Stomach smooth muscle (tissue), 2 donors: Measurements from ENCODE around the gene ANKRD12.
A peak's percentile ranks its signal among the peaks of the same experiment; 100 is the strongest.

Experiments used
- H3K27ac ChIP-seq: one replicate; pipeline ENCODE4 v1.7.0; 2013; ENCODE audit warnings: mild to moderate bottlenecking, low read length, inconsistent platforms
- H3K27me3 ChIP-seq, 2 donors: one replicate each; pipeline ENCODE4 v1.7.0; 2013; ENCODE audit warnings: low read length in 2 of 2; ENCODE audit not compliant: insufficient read depth in 2 of 2, control insufficient read depth in 1 of 2
- H3K36me3 ChIP-seq, 2 donors: one replicate each; pipeline ENCODE4 v1.7.0; 2013; ENCODE audit warnings: low read length in 2 of 2; ENCODE audit not compliant: control insufficient read depth in 2 of 2, insufficient read depth in 2 of 2
- H3K4me1 ChIP-seq: one replicate; pipeline ENCODE4 v1.7.0; 2013; ENCODE audit warnings: low read length; ENCODE audit not compliant: control insufficient read depth, insufficient read depth
- H3K4me3 ChIP-seq, 2 donors: one replicate each; pipeline ENCODE4 v1.7.0; 2013; ENCODE audit warnings: low read length in 2 of 2
- H3K9ac ChIP-seq, 2 donors: one replicate each; pipeline ENCODE4 v1.7.0; 2013; ENCODE audit warnings: low read length in 2 of 2, mild to moderate bottlenecking in 1 of 2
- H3K9me3 ChIP-seq, 2 donors: one replicate each; pipeline ENCODE4 v1.7.0; 2013; ENCODE audit warnings: low read length in 2 of 2; ENCODE audit not compliant: control insufficient read depth in 2 of 2
- donor health status: healthy.
- donor health status: Pancreatic carcinoma.

The ANKRD12 gene

DNA sequence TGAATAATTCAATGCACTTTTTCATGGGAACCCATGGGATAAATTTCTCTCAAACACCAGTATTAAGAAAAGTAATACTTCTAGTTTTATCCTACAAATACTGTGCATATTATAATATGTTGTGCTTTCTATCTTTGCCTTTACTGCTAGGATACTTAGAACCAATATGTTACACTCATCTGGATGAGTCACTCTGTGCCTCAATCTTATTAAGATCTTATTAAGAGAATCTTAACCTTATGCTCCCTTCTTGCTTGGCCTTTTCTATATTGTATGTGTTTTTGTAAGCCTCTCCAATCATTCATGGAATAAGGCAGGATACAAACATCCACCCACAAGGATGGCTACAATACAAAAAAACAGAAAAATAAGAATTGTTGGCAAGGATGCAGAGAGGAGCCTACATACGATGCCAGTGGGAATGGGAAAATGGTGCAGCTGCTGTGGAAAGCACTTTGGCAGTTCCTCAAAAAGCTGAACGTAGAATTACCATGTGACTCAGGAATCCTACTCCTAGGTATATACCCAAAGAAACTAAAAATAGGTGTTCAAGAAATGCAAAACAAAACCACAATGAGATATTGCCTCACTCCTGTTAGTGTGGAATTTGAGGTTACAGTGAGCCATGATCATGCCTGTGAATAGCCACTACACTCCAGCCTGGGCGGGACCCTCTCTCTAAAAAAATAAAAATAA lies 187.3 kb downstream of the ANKRD12 start:
- H3K9ac ChIP-seq: no peak overlapping the region
- H3K9me3 ChIP-seq: no peaks in the 10 kb centered on the region
- no peaks in the 10 kb centered on the region for H3K36me3 ChIP-seq
- H3K4me3 ChIP-seq: no peak overlapping the region
- no peaks in the 10 kb centered on the region for H3K4me1 ChIP-seq
- H3K27ac ChIP-seq: no peak overlapping the region
- no peaks in the 10 kb centered on the region for H3K27me3 ChIP-seq

DNA sequence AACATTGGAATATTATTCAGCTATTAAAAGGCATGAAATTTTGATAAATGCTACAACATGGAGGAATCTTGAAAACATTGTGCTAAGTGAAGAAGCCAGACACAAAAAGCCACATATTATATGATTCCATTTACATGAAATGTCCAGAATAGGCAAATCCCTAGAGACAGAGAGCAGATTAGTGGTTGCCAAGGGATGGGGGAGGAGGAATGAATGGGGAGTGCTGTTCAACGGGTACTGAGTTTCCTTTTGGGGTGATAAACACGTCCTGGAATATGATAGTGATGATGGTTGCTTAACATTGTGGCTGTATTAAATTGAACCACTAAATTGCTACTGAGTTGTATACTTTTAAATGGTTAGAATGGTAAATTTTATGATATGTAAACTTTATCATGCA lies 189.1 kb downstream of the ANKRD12 start:
- H3K27ac ChIP-seq: no peak overlapping the region
- no peaks in the 10 kb centered on the region for H3K27me3 ChIP-seq
- H3K4me1 ChIP-seq: no peaks in the 10 kb centered on the region
- H3K4me3 ChIP-seq: no peak overlapping the region
- H3K9ac ChIP-seq: no peak overlapping the region
- no peaks in the 10 kb centered on the region for H3K36me3 ChIP-seq
- no peaks in the 10 kb centered on the region for H3K9me3 ChIP-seq

DNA sequence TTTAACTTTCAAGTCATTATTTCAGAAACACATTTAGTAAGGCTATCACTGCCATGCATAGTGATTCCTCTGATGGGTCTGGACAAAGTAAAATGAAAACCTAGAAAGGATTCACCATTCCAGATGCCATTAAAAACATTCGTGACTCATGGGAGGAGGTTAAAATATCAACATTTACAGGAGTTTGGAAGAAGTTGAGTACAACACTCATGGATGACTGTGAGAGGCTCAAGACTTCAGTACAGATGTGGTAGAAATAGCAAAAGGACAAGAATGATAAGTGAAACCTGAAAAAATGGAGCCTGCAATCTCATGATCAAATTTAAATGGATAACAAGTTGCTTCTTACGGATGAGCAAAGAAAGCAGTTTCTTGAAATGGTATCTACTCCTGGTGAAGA lies 192.2 kb downstream of the ANKRD12 start:
- no peak overlapping the region for H3K27ac ChIP-seq

DNA sequence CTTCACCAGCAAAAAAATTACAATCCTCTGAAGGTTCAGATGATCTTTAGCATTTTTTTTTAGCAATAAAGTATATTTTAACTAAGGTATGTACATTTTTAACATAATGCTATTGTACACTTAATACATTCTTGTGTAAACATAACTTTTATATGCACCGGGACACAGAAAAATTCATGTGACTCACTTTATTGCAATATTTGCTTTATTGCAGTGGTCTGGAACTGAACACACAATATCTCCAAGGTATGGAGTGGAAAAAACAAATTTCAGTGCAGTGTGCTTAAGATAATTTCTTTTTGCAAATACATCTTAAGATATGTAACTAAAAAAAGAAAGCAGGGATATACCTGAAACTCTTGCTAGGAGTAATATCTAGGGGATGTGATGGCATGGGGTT lies 192.9 kb downstream of the ANKRD12 start:
- H3K4me1 ChIP-seq: peaks cover 10% of the 10 kb centered on the region
- no peak overlapping the region for H3K27ac ChIP-seq
- H3K9ac ChIP-seq: no peak overlapping the region
- no peaks in the 10 kb centered on the region for H3K9me3 ChIP-seq
- H3K27me3 ChIP-seq: no peaks in the 10 kb centered on the region
- no peak overlapping the region for H3K4me3 ChIP-seq
- no peaks in the 10 kb centered on the region for H3K36me3 ChIP-seq

More for the DNA sequence above, 192.2 kb downstream of the ANKRD12 start:
- no peak overlapping the region for H3K9ac ChIP-seq
- peaks cover 5% of the 10 kb centered on the region for H3K4me1 ChIP-seq
- no peak overlapping the region for H3K4me3 ChIP-seq
- H3K9me3 ChIP-seq: no peaks in the 10 kb centered on the region
- no peaks in the 10 kb centered on the region for H3K36me3 ChIP-seq
- H3K27me3 ChIP-seq: no peaks in the 10 kb centered on the region

DNA sequence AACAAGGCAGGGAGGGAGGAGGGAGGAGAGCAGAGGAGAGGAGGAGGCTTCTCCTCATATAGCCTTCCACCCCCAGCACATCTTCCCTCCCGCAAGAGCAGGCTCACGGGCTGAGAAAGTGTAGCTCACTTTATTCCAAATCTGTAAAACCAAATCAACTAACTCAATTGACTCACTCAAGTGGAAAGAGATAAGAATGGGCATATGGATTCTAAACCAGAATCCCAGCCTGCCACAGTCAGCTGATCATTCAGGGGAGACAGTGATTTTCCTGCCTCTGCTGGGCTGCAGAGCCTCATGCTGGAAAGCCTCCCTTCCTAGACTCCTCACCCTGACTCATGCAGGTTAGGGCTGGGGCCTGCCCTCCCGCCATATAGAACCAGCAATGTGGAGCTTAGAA lies 193.8 kb downstream of the ANKRD12 start:
- H3K9me3 ChIP-seq: no peaks in the 10 kb centered on the region

DNA sequence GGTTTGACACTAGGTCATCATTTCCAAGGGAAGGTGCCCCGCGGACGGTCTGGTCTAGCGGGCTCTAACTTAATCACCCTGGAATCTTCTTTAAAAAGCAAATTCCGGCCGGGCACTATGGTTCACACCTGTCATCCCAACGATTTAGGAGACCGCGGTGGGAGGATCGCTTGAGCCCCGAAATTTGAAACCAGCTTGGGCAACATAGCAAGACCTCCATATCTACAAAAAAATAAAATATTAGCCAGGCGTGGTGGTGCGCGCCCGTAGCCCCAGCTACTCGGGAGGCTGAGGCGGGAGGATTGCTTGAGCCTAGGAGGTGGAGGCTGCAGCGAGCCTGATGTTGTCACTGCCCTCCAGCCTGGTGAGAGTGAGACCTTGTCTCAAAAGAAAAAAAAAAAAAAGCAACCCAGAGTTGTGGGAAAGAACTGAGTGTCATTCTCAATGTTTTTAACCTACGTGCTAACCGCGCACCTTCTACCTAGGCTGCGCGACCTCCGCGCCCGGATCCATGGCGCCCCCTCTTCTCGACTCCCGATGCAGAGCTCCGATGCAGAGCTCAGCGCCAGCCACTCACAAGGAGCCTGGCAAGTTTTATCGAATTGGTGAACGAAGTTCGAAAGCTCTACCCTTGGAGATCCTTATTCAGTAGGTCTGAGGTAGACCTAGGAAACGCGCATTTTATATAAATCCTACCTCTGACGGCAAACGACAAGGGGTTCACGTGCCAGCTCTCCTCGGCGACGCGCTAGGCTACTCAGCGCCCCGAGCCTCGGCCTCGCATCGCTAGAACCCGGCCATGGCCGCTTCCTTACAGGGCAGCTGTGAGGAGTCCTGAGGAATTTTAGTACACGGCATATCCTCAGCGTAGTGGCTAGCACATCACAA lies 197.1 kb downstream of the ANKRD12 start:
- Histone ChIP-seq H3K9ac (peak overlapping the region; percentile 68 to 81), H3K4me1 (peaks cover 18% of the 10 kb centered on the region), H3K4me3 (peak overlapping the region; percentile 90 to 93), H3K36me3 (peaks cover 6 to 7% of the 10 kb centered on the region in 2 donors), H3K27ac (peak overlapping the region; percentile 81), H3K27me3 (no peaks in the 10 kb centered on the region), H3K9me3 (no peaks in the 10 kb centered on the region)

More for the DNA sequence above, 193.8 kb downstream of the ANKRD12 start:
- Histone ChIP-seq H3K27me3 (no peaks in the 10 kb centered on the region), H3K4me3 (no peak overlapping the region), H3K4me1 (peaks cover 10% of the 10 kb centered on the region), H3K9ac (no peak overlapping the region), H3K36me3 (no peaks in the 10 kb centered on the region), H3K27ac (no peak overlapping the region)

DNA sequence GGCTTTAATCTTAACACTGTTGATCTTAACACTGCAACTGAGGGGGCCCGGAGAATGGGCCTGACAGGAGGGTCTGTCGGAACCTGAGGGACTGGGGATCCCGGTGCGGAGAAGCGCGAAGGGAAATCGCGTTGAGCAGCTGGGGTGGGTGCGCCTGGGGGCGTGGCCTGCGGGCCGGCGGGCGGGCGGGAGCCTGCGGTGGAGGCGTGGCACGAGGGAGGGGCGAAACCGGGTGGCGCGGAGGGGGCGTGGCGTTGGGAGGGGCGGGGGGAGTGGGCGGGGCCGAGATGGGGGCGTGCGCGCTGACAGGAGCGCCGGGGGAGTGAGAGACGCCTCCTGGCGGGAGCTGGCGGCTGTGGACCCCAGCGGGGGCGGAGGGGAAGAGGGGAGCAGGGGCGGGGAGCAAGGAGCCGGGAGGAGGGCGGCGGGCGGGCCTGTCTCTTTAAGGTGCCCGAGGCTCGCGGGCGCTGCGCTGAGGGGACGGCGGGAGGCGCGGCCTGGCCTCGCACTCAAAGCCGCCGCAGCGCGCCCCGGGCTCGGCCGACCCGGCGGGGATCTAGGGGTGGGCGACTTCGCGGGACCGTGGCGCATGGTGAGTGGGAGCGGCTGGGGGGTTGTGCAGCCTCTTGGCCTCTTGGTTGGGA lies 197.9 kb downstream of the ANKRD12 start, which contains the start of gene TWSG1:
Gene TWSG1, plus strand, starts transcription at position 445 of the 644 bp plus-strand sequence. CDS start 2,457 bp downstream, outside the sequence.
- H3K9ac ChIP-seq: peak within 1 kb of the TSS; percentile 81
- peaks cover 18% of the 10 kb centered on the region for H3K4me1 ChIP-seq
- peaks cover 7 to 10% of the 10 kb centered on the region in 2 donors for H3K36me3 ChIP-seq
- H3K27ac ChIP-seq: peak within 1 kb of the TSS; percentile 81
- peak within 1 kb of the TSS; percentile 90 to 93 for H3K4me3 ChIP-seq
- H3K27me3 ChIP-seq: no peaks in the 10 kb centered on the region
- H3K9me3 ChIP-seq: no peaks in the 10 kb centered on the region

DNA sequence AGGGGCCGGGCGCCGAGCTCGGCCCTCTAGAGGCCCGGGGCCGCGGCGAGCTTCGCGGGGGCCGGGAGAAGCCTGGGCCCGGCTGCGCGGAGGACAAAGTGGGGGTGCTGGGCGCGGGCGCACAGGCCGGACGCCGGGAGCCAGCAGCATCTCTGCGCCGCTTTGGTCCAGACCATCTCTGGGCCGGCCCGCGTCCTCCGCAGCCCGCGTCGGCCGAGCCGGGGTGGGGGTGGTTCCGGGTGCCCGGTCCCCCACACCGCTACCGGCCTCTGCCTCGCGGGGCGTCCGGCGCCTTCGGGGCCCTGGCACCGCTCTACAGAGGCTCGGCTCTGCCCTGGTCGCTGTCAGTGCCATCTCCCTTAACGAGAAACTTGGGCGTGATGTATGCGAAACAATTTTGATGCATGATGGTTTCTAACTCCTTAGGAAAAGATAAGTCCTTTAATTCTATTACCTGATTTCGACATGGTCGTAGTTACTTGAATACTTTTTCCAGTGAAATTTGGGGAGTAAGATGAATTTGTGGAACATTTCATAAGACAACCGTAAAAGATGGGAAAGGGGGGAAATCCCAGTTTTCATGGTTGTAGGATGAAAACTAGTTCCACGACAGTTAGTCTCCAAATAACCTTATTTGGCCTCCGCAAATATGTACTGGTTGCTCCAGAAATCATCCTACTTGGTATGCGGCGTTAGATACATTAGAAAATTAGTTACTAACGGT lies 198.6 kb downstream of the ANKRD12 start:
- Histone ChIP-seq H3K4me1 (peaks cover 18% of the 10 kb centered on the region), H3K4me3 (peak overlapping the region; percentile 86 to 88), H3K27me3 (no peaks in the 10 kb centered on the region), H3K9ac (peak overlapping the region; percentile 77 to 81), H3K9me3 (no peaks in the 10 kb centered on the region), H3K27ac (peak overlapping the region; percentile 78), H3K36me3 (peaks cover 7 to 10% of the 10 kb centered on the region in 2 donors)
